Mammary epithelial cell (primary cell): ENCODE results near the gene TMEM14A.

Experiments used
- EZH2 ChIP-seq: IDR thresholded peaks from 2 replicates; pipeline ENCODE4 v1.6.1; 2012; ENCODE audit warnings: low read length, inconsistent platforms, borderline replicate concordance
- TF ChIP-seq, protein P1 (sequence below), 2 donors: IDR thresholded peaks in 1 of 2; conservative IDR thresholded peaks in 1 of 2; 2 replicates each; pipeline ENCODE4 v1.5.1; 2011 to 2012; ENCODE audit warnings: inconsistent platforms in 2 of 2, low read length in 2 of 2, mild to moderate bottlenecking in 2 of 2, control low read depth in 1 of 2, low read depth in 1 of 2; ENCODE audit not compliant: insufficient read depth in 1 of 2; ENCODE audit errors: extremely low read depth in 1 of 2

DNA sequence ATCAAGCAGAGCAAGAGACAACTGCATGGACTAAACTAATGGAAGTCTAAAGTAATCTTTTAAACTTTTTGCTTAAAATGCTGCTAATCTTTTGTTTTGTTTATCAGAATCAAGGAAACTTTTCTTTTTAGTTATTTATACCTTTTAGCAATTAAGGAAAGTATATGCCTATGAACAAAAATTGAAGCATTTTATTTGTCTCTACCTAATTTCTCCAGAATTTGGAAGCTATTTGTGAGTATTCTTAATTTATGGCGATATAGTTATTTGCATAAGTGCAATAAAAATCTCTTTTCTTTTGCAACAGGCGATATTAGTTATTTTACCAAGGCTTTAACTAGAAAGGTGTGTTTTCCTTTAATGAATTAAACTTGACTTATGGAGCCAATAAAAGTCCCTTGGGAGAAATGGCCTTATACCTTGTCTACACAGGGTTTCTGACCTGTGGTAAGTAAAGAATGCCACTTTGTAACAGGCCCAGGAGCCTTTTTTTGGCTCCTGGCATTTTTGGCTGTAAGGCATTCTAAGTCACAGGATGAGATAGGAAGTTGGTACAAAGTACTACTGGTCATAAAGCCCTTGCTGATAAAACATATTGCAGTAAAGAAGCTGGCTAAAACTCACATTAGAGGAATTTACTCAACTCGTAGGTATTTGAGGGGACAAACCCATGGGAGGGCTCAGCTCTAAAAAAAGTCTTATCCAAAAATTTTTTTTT, 37.2 kb downstream of the TMEM14A start:
- TF ChIP-seq, protein P1, sequence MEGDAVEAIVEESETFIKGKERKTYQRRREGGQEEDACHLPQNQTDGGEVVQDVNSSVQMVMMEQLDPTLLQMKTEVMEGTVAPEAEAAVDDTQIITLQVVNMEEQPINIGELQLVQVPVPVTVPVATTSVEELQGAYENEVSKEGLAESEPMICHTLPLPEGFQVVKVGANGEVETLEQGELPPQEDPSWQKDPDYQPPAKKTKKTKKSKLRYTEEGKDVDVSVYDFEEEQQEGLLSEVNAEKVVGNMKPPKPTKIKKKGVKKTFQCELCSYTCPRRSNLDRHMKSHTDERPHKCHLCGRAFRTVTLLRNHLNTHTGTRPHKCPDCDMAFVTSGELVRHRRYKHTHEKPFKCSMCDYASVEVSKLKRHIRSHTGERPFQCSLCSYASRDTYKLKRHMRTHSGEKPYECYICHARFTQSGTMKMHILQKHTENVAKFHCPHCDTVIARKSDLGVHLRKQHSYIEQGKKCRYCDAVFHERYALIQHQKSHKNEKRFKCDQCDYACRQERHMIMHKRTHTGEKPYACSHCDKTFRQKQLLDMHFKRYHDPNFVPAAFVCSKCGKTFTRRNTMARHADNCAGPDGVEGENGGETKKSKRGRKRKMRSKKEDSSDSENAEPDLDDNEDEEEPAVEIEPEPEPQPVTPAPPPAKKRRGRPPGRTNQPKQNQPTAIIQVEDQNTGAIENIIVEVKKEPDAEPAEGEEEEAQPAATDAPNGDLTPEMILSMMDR (conservative IDR thresholded peaks at IDR 0.05 in 1 of 2, IDR thresholded peaks at IDR 0.05 in 1 of 2; ENCODE audit: extremely low read depth in 1 of 2, insufficient read depth in 1 of 2, low read depth in 1 of 2, low read length in 2 of 2): no peak
- no peak for TF ChIP-seq EZH2
